Fibroblast of pulmonary artery (primary cell): ENCODE measurements around the gene MCCC2.
"Not testable (repeated sequence)": the region's sequence is repeated elsewhere in the genome, so short reads cannot be mapped to it uniquely, and the experiment has no call there.

ENCODE experiments used
- DNase-seq: peaks from one replicate; pipeline ENCODE4 v3.0.0-alpha.2; 2010; ENCODE audit warnings: low read depth
- H3K4me3 ChIP-seq: replicated peaks from 2 replicates; pipeline ENCODE4 v1.5.1; 2011; ENCODE audit warnings: low read depth, mild to moderate bottlenecking, control low read depth, low read length, moderate library complexity
- CTCF ChIP-seq: IDR thresholded peaks from 2 replicates; pipeline ENCODE4 v1.5.1; 2011; ENCODE audit warnings: mild to moderate bottlenecking, control low read depth, low read length, inconsistent platforms; ENCODE audit errors: missing control alignments

MCCC2 gene

GRCh38 chr5:71588533-71588885 lies 1.4 kb downstream of the MCCC2 start:
- TF ChIP-seq CTCF: no peak
- no peak for DNase-seq
- no peak overlapping the region for H3K4me3 ChIP-seq

GRCh38 chr5:71589903-71590302 lies 2.8 kb downstream of the MCCC2 start:
- no peak for TF ChIP-seq CTCF
- H3K4me3 ChIP-seq: no peak overlapping the region
- DNase-seq: no peak

- TF ChIP-seq CTCF: no peak
These were observed 4.0 kb downstream of the MCCC2 start for GRCh38 chr5:71591100-71591499.

GRCh38 chr5:71596169-71596568 lies 9.0 kb downstream of the MCCC2 start:
- H3K4me3 ChIP-seq: no peak overlapping the region
- TF ChIP-seq CTCF: no peak
- no peak for DNase-seq

More at GRCh38 chr5:71591100-71591499, 4.0 kb downstream of the MCCC2 start:
- no peak overlapping the region for H3K4me3 ChIP-seq
- no peak for DNase-seq

- TF ChIP-seq CTCF: no peak
- no peak overlapping the region for H3K4me3 ChIP-seq
- no peak for DNase-seq
These were observed 9.9 kb downstream of the MCCC2 start for GRCh38 chr5:71597001-71597400.

- TF ChIP-seq CTCF: no peak
- DNase-seq: no peak
- H3K4me3 ChIP-seq: no peak overlapping the region
These were observed 13.6 kb downstream of the MCCC2 start for GRCh38 chr5:71600783-71601182.

GRCh38 chr5:71601222-71602026 lies 14.3 kb downstream of the MCCC2 start:
- TF ChIP-seq CTCF: peak; percentile 74
- H3K4me3 ChIP-seq: no peak overlapping the region
- peak; percentile 95 for DNase-seq

GRCh38 chr5:71609916-71610315 lies 22.8 kb downstream of the MCCC2 start:
- H3K4me3 ChIP-seq, DNase-seq: not testable (repeated sequence)
